GM12864 (cell line): Measurements from ENCODE around the gene HYAL2.

ENCODE experiments used
- DNase-seq: peaks from one replicate; pipeline ENCODE4 v3.0.0-alpha.2; 2011; ENCODE audit warnings: low read depth
- H3K4me3 ChIP-seq: 2 replicates; pipeline ENCODE4 v1.5.1; 2011; ENCODE audit warnings: mild to moderate bottlenecking, low read depth, low read length, control low read depth
- TF ChIP-seq, protein P1 (sequence below): IDR thresholded peaks from 2 replicates; pipeline ENCODE4 v1.5.1; 2011; ENCODE audit warnings: low read depth, mild to moderate bottlenecking, moderate library complexity, low read length, control low read depth, inconsistent platforms; ENCODE audit errors: missing control alignments

Gene HYAL2, protein sequence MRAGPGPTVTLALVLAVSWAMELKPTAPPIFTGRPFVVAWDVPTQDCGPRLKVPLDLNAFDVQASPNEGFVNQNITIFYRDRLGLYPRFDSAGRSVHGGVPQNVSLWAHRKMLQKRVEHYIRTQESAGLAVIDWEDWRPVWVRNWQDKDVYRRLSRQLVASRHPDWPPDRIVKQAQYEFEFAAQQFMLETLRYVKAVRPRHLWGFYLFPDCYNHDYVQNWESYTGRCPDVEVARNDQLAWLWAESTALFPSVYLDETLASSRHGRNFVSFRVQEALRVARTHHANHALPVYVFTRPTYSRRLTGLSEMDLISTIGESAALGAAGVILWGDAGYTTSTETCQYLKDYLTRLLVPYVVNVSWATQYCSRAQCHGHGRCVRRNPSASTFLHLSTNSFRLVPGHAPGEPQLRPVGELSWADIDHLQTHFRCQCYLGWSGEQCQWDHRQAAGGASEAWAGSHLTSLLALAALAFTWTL

DNA sequence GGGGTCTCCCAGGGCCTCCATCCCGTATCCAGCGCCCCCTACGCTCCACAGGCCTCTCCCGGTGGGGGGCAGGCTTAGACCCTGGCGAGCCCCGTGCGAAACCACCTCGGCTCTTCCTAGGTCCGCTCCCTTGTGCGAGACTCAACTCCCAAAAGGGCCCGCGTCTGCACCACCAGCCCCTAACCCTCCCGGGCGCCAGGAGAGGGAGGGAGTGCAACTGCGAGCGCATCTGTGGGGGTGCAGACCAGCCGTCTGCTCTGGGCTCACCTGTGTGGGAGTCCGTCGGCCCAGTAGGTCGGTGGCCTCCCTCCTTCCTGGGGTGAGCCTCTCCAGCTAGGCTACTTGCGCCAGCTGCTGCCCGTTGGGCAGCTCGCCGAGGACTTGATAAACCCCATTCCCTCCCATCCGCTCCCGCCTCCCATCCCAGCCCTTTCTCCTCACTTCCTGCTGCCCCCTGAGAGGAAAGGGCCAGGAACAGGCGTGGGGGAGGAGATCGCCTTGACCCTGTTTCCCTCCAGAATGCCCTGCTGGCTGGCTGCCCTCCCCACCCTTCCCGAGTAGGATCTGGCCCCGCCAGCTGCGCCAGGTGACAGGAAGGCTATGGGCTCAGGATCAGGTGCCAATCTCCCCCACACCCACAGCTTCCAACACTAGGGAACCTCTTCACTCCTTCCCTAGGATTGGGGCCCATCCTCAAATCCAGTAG lies at the start of gene HYAL2:
HYAL2 (minus strand) TSS at position 360 of the 706 bp plus-strand sequence. CDS start 2,256 bp downstream, outside the sequence.
- TF ChIP-seq, protein P1, sequence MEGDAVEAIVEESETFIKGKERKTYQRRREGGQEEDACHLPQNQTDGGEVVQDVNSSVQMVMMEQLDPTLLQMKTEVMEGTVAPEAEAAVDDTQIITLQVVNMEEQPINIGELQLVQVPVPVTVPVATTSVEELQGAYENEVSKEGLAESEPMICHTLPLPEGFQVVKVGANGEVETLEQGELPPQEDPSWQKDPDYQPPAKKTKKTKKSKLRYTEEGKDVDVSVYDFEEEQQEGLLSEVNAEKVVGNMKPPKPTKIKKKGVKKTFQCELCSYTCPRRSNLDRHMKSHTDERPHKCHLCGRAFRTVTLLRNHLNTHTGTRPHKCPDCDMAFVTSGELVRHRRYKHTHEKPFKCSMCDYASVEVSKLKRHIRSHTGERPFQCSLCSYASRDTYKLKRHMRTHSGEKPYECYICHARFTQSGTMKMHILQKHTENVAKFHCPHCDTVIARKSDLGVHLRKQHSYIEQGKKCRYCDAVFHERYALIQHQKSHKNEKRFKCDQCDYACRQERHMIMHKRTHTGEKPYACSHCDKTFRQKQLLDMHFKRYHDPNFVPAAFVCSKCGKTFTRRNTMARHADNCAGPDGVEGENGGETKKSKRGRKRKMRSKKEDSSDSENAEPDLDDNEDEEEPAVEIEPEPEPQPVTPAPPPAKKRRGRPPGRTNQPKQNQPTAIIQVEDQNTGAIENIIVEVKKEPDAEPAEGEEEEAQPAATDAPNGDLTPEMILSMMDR: no peak
- no peak for DNase-seq
- H3K4me3 ChIP-seq: peak within 1 kb of the TSS; percentile 61

DNA sequence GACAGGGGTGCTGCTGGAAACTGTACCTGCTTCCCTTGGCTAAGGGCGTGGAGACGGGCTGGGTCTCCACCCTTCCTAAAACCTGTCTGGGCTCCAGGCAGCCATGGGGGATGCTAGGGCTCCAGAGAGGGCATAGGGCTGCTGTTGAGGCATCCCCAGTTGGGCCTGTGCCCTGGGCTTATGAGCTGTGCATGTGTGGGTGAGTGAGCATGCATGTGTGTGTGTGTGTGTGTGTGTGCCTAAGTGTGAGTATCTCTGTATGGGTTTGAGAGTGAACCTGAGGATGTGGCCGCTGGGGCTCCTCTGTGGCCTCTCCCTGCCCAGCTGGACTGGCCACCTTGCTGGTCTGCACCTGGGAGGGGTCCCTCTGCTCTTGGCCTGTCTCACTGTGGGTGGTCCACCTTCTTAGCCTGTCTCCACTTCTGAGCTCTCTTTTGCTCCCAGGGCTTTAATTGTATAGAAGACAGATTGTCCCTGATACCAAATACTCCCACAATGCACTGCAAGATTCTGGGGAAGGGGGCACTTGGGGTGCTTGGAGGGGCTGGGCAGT lies 48.7 kb upstream of the HYAL2 start:
- TF ChIP-seq, protein P1: no peak
- DNase-seq: no peak
- H3K4me3 ChIP-seq: no peak overlapping the region

DNA sequence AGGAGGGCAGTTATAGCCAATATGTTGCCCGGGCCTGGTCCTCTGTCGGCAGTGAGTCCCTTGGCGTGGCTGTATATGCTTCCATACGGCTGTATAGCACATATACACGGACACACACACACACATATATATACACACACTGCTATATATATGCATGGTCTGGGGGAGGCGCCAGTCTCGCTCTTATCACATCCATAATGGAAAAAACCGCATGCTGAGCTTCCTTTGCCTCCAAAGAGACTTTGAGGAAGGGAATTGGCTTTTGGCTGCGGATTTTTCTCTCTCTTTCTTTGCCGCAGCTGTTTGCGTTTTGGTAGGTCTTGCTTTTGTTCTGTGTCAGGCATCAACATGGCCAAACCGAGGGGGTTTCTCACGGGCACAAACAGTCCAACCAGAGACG lies 48.0 kb upstream of the HYAL2 start:
- no peak overlapping the region for H3K4me3 ChIP-seq
- TF ChIP-seq, protein P1: no peak
- DNase-seq: no peak

DNA sequence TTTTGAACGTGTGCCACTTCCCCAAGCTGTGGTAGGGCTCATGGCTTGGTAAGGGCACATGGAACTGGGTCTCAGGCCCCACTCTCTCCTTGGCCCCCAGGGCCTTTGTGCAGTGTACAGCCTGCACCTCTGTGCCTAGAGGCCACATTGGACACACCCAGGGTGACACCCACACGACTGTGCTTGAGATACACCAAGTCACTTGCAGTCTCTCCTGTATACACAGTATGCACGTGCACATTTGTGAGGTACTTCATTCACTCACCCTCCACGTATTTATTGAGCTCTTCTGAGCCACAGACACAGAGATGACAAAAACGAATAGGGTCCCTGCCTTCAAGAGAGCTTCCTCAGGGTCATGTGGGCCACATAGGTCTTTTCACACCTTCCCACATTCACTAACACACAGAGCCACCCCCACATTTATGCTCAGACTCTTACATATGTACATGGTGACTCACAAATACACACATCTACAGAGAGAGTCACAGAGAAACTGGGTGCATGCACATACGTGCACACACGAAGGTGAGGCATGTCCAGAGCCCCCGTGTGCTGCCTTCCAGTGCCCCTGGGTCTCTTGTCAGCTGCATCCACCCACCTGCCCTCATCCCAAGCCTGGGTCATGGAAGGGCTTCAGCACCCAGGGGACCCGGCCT lies 46.6 kb upstream of the HYAL2 start:
- TF ChIP-seq, protein P1: no peak
- no peak overlapping the region for H3K4me3 ChIP-seq
- DNase-seq: no peak

DNA sequence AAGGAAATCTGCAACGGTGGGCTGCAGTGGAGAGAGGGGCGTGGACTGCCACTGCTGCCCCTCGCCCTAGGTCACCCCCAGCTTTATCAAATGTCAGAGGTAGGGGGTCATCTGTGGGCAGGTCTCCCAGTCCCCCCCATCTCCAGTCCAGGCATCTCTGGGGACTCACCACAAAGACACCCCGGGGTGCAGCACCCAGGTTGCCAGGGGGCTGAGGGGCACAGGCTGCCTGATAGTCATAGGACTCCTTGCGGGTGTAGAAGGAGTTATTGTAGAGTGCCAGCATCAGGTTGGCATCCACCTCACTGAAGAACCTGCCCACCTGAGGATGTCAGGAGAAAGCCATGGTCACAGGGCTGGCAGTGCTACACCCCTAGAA lies 43.3 kb upstream of the HYAL2 start:
- TF ChIP-seq, protein P1: no peak
- H3K4me3 ChIP-seq: peak overlapping the region; percentile 50; the same call in 1 of the 2 replicates
- DNase-seq: no peak

DNA sequence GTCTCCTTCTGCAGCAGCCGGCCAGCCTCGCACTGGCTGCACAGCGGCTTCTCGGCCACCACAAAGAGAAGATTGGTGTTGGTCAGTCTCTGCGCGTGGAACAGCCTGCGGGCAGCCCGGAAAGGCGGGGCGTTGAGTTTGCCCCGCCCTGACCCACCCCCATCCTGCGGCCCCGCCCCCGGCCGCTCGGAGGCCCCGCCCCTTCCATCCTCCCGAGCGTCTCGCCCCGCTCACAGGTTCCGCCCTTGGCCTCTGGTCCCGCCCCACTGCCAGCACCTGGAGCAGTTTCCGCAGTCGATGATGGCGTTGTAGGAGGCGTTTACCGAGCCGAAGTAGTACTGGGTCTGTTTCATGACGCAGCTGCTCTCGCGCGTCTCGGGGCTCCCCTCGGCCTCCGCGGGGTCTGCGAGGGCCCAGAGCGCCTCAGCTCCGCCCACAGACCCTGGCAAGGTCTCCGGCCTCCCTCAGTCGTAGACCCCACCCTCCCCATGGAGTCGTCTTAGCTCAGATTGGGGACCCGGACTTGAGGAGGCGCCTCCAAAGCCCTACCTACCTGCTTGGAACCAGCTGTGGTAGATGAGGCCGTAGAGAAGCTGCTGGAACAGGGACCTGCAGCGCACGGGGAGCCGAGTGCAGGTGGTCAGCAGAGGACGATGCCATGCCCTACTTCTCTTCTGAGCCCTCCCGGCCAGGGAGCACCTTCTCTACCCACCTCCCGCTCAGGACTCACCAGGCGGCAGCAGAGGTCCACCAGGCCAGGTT lies 42.7 kb upstream of the HYAL2 start:
- DNase-seq: peak; percentile 67
- TF ChIP-seq, protein P1: no peak
- H3K4me3 ChIP-seq: peak overlapping the region; percentile 50
